Tibial artery (tissue), 4 donors: ENCODE results near the gene MGRN1.

ENCODE experiments used
- DNase-seq, 2 donors: peaks; one replicate each; pipeline ENCODE4 v3.0.0-alpha.2; 2019
- H3K27ac ChIP-seq, 2 donors: fragments of 200-600 bp; sonication (generic) in 1 of 2; 1 replicate in 1 of 2; 2 replicates in 1 of 2; pipeline ENCODE4 v1.5.1; 2018 to 2019; ENCODE audit warnings: mild to moderate bottlenecking in 1 of 2
- H3K27me3 ChIP-seq, 2 donors: fragments of 200-600 bp; sonication (generic) in 1 of 2; one replicate each; pipeline versions ENCODE4 v1.5.1 to v1.6.0; 2016 to 2019
- H3K36me3 ChIP-seq, 3 donors: fragments of 200-600 bp; sonication (generic) in 2 of 3; one replicate each; pipeline ENCODE4 v1.5.1; 2016 to 2019; ENCODE audit warnings: mild to moderate bottlenecking in 2 of 3
- H3K4me1 ChIP-seq, 4 donors: fragments of 200-600 bp; sonication (generic) in 2 of 4; 1 replicate in 3 of 4; 2 replicates in 1 of 4; pipeline ENCODE4 v1.5.1; 2016 to 2019
- H3K4me3 ChIP-seq, 2 donors: fragments of 200-600 bp; sonication (generic) in 1 of 2; 1 replicate in 1 of 2; 2 replicates in 1 of 2; pipeline ENCODE4 v1.5.1; 2018 to 2019; ENCODE audit warnings: mild to moderate bottlenecking in 2 of 2
- H3K9me3 ChIP-seq, 3 donors: fragments of 200-600 bp; sonication (generic) in 1 of 3; one replicate each; pipeline ENCODE4 v1.5.1; 2016 to 2019
- CTCF ChIP-seq, 2 experiments: fragments of 200-600 bp in 1 of 2; fragments of 450-650 bp in 1 of 2; IDR thresholded peaks; one replicate each; pipeline ENCODE4 v1.5.1; 2017 to 2019; ENCODE audit warnings: antibody characterized with exemption in 2 of 2, mild to moderate bottlenecking in 1 of 2, moderate library complexity in 1 of 2
- intact Hi-C: fragments of 100-400 bp; cut with DNase I; formaldehyde crosslinking; loops from one replicate; pipeline ENCODE4 v1.15.0; 2023; ENCODE audit warnings: low total_unique reads

The MGRN1 gene

GRCh38 chr16:4636196-4636595, 11.6 kb downstream of the MGRN1 start:
- H3K27ac ChIP-seq = no peak overlapping the region
- TF ChIP-seq CTCF (IDR thresholded peaks at IDR 0.05) = no peak
- DNase-seq = no peak
- peaks cover 5 to 33% (median 10%) of the 10 kb centered on the region in 3 donors for H3K36me3 ChIP-seq
- no peaks in the 10 kb centered on the region for H3K27me3 ChIP-seq
- H3K9me3 ChIP-seq = peaks cover 0 to 3% (median 0%) of the 10 kb centered on the region in 3 donors
- intact Hi-C loops = no loop called here
- H3K4me1 ChIP-seq = peaks cover 0 to 10% (median 4%) of the 10 kb centered on the region in 4 donors
- no peak overlapping the region for H3K4me3 ChIP-seq

GRCh38 chr16:4637501-4638166, 13.0 kb downstream of the MGRN1 start:
- H3K9me3 ChIP-seq = no peaks in the 10 kb centered on the region
- DNase-seq = no peak
- peaks cover 0 to 10% (median 4%) of the 10 kb centered on the region in 4 donors for H3K4me1 ChIP-seq
- H3K27ac ChIP-seq = no peak overlapping the region
- peaks cover 5 to 33% (median 10%) of the 10 kb centered on the region in 3 donors for H3K36me3 ChIP-seq
- intact Hi-C loops = no loop called here
- no peak for TF ChIP-seq CTCF (IDR thresholded peaks at IDR 0.05)
- no peaks in the 10 kb centered on the region for H3K27me3 ChIP-seq
- H3K4me3 ChIP-seq = no peak overlapping the region

- Histone ChIP-seq H3K4me1 (peaks cover 0 to 10% (median 4%) of the 10 kb centered on the region in 4 donors), H3K27ac (no peak overlapping the region), H3K27me3 (no peaks in the 10 kb centered on the region), H3K4me3 (no peak overlapping the region), H3K36me3 (peaks cover 0 to 21% (median 1%) of the 10 kb centered on the region in 3 donors), H3K9me3 (no peaks in the 10 kb centered on the region)
- intact Hi-C loops = no loop called here
- no peak for TF ChIP-seq CTCF (IDR thresholded peaks at IDR 0.05)
- no peak for DNase-seq
These were observed 15.4 kb downstream of the MGRN1 start for GRCh38 chr16:4639899-4640509.

DNA sequence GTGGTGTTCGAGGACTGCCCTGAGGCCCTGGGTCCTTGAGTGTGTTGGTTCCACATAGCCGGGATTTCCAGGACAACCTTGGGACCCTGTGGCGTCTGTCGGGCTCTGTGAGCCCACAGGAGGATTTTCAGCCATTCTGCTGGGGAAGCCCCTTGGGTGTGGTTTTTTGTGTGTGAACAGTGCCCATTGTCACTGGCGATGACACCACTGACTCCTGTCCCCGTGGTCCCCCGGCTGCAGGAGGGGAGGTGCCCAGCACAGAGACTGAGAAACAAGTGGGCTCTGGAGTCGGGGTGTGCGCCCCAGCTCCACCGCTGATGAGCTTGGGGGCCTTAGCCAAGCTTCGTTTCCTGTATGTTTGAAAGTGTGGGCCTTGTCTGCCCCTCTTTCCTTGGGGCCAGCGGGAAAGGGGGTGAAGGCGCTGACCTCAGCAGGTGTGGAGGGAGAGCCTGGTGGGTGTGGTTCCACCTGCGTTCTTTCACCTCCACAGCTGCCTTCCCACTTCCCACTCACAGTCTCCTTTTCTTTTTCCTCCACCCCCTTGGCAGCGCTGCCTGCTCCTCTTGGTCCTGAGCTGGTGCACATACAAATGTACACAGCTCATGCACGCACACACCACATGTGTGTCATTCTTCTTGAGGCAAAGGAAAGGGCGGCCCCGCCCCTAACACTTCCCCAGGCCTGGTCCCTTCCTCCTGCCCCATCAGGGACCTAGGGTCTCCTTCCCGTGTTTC, 16.1 kb downstream of the MGRN1 start:
- H3K4me1 ChIP-seq = peaks cover 0 to 10% (median 4%) of the 10 kb centered on the region in 4 donors
- H3K9me3 ChIP-seq = no peaks in the 10 kb centered on the region
- no peak overlapping the region for H3K27ac ChIP-seq
- H3K27me3 ChIP-seq = no peaks in the 10 kb centered on the region
- peaks cover 0 to 25% (median 0%) of the 10 kb centered on the region in 3 donors for H3K36me3 ChIP-seq
- TF ChIP-seq CTCF (IDR thresholded peaks at IDR 0.05) = no peak
- DNase-seq = no peak
- intact Hi-C loops = no loop called here
- H3K4me3 ChIP-seq = no peak overlapping the region

GRCh38 chr16:4641306-4641687, 16.7 kb downstream of the MGRN1 start:
- no peak overlapping the region for H3K4me3 ChIP-seq
- TF ChIP-seq CTCF (IDR thresholded peaks at IDR 0.05) = no peak
- intact Hi-C loops = no loop called here
- no peaks in the 10 kb centered on the region for H3K9me3 ChIP-seq
- DNase-seq = no peak
- no peak overlapping the region for H3K27ac ChIP-seq
- H3K27me3 ChIP-seq = no peaks in the 10 kb centered on the region
- peaks cover 0 to 10% (median 4%) of the 10 kb centered on the region in 4 donors for H3K4me1 ChIP-seq
- H3K36me3 ChIP-seq = peaks cover 0 to 24% (median 0%) of the 10 kb centered on the region in 3 donors
